ENCODE results near the gene BRSK1.

GRCh38 chr19:55304980-55305379 is 21.2 kb downstream of the BRSK1 start:
- TF ChIP-seq BHLHE40 (IDR thresholded peaks at IDR 0.05; ENCODE audit: borderline replicate concordance), result no peak
- no peak for TF ChIP-seq SUZ12 (IDR thresholded peaks at IDR 0.05)
- TF ChIP-seq ARNT (IDR thresholded peaks at IDR 0.05), result no peak
- TF ChIP-seq PKNOX1 (IDR thresholded peaks at IDR 0.05), result no peak
- no peak for TF ChIP-seq FOXK2 (IDR thresholded peaks at IDR 0.05)
